Measurements from ENCODE around the gene DGKH.

DGKH gene

DNA sequence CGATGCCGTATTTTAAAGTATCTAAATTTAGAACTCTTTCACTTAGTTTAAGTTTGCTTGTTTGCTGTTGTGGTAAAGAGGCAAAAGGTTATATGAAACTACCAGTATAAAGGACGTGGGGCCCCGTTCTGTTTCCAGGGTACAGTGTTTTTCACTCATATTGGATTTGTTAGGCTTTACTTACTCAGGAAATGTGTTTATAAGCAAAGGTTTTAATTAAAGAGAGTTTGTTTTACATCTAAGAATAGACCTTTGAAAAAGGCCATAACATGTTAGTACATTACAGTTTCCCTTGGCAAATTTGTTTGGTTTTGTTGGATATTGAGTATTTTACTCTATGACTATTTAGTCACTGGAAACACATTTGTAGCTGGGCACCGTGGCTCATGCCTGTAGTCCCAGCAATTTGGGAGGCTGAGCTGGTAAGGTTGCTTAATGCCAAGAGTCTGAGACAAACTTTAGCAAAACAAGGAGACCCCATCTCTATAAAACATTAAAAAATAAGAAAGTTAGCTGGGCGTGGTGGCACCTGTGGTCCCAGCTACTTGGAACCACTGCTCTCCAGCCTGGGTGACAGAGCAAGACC lies 7.1 kb downstream of the DGKH start:
- TF ChIP-seq SPI1 (IDR thresholded peaks at IDR 0.05; ENCODE audit: low read depth, low read length) (no peak), POLR2AphosphoS5 (IDR thresholded peaks at IDR 0.05; ENCODE audit: low read depth, low read length) (no peak), POU2F2 (IDR thresholded peaks at IDR 0.05; ENCODE audit: low read depth, low read length) (no peak), TAF1 (IDR thresholded peaks at IDR 0.05; ENCODE audit: low read depth, low read length) (no peak), PAX5 (IDR thresholded peaks at IDR 0.05; ENCODE audit: insufficient read depth, low read length, severe bottlenecking) (no peak), POLR2A (IDR thresholded peaks at IDR 0.05; ENCODE audit: low read depth, low read length) (no peak)
- DNase-seq (ENCODE audit: insufficient read length, low spot score), result no peak
- FAIRE-seq, result peak; percentile 58

DNA sequence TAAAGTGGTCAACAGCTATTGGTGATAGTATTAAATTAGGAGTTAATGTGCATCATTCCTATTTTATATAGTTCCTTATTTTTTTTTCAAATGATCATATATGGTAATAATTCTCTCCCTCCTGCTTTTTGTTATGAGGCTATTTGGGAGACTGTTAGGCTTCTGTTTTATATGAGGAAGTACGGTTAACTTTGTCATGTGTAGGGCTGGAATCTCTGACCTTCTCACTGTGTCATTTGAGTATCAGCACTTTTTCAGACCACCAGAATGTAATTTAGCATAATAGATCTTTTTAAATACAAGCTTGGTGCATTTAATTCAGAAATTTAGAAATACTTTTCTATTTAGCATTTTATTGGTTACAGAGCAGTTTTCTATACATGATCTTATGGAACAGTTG lies 7.7 kb downstream of the DGKH start:
- DNase-seq (ENCODE audit: insufficient read length, low spot score) (no peak), FAIRE-seq (no peak)
- TF ChIP-seq PAX5 (IDR thresholded peaks at IDR 0.05; ENCODE audit: insufficient read depth, low read length, severe bottlenecking) (no peak), POLR2A (IDR thresholded peaks at IDR 0.05; ENCODE audit: low read depth, low read length) (no peak), SPI1 (IDR thresholded peaks at IDR 0.05; ENCODE audit: low read depth, low read length) (no peak), POLR2AphosphoS5 (IDR thresholded peaks at IDR 0.05; ENCODE audit: low read depth, low read length) (no peak), POU2F2 (IDR thresholded peaks at IDR 0.05; ENCODE audit: low read depth, low read length) (no peak), TAF1 (IDR thresholded peaks at IDR 0.05; ENCODE audit: low read depth, low read length) (no peak)

DNA sequence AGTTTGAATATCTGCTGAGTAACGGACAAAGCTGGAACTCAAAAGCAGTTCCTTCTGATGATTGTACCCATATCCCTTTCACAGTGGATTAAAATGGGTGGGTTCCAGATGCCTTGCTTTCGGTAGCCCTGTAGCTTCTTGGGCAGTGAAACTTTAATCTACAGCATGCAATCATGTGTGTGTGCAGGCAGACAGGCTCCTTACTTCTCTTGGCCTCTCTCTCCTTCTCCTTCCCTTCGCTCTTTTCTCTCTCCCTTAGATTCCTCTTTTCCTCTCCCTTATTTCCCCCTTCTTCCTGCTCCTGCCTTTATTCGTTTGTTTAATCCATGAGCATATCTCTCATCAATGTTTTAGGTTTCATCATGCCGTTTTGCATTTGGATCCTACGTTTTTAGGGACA lies 8.1 kb downstream of the DGKH start:
- no peak for DNase-seq (ENCODE audit: insufficient read length, low spot score)
- TF ChIP-seq POLR2AphosphoS5 (IDR thresholded peaks at IDR 0.05; ENCODE audit: low read depth, low read length), result no peak
- no peak for TF ChIP-seq TAF1 (IDR thresholded peaks at IDR 0.05; ENCODE audit: low read depth, low read length)
- no peak for TF ChIP-seq SPI1 (IDR thresholded peaks at IDR 0.05; ENCODE audit: low read depth, low read length)
- no peak for TF ChIP-seq PAX5 (IDR thresholded peaks at IDR 0.05; ENCODE audit: insufficient read depth, low read length, severe bottlenecking)
- TF ChIP-seq POU2F2 (IDR thresholded peaks at IDR 0.05; ENCODE audit: low read depth, low read length), result no peak
- TF ChIP-seq POLR2A (IDR thresholded peaks at IDR 0.05; ENCODE audit: low read depth, low read length), result no peak
- FAIRE-seq, result no peak

DNA sequence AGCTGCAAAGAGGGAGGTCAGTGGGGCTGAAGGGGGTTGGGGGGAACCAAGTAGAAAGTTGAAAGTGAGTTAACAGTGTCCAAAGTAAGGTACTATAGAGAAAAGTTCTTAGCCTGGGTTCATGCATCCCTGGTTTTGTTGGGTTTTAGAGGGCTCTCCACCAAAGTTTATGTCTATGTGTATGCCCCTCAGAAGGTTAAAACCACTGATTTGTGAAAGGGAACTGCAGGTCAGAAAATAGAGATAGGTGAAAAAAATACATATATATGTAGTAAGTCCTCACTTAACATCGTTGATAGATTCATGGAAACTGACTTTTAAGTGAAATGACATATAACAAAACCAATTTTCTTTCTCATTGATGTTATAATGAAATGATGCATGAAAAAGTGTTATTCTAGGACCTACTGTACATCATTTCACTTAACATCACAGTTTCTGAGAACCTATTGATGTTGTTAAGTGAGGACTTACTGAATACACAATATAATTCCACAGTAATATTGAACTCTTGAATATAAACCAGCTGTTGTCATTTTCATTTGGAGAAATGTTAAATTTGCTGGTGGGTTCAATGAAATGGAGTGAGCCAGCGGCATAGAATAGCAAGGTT lies 9.6 kb downstream of the DGKH start:
- FAIRE-seq (no peak), DNase-seq (ENCODE audit: insufficient read length, low spot score) (no peak)
- no peak for TF ChIP-seq SPI1 (IDR thresholded peaks at IDR 0.05; ENCODE audit: low read depth, low read length)
- TF ChIP-seq POLR2AphosphoS5 (IDR thresholded peaks at IDR 0.05; ENCODE audit: low read depth, low read length), result no peak
- no peak for TF ChIP-seq POU2F2 (IDR thresholded peaks at IDR 0.05; ENCODE audit: low read depth, low read length)
- no peak for TF ChIP-seq POLR2A (IDR thresholded peaks at IDR 0.05; ENCODE audit: low read depth, low read length)
- TF ChIP-seq PAX5 (IDR thresholded peaks at IDR 0.05; ENCODE audit: insufficient read depth, low read length, severe bottlenecking), result no peak
- TF ChIP-seq TAF1 (IDR thresholded peaks at IDR 0.05; ENCODE audit: low read depth, low read length), result no peak

DNA sequence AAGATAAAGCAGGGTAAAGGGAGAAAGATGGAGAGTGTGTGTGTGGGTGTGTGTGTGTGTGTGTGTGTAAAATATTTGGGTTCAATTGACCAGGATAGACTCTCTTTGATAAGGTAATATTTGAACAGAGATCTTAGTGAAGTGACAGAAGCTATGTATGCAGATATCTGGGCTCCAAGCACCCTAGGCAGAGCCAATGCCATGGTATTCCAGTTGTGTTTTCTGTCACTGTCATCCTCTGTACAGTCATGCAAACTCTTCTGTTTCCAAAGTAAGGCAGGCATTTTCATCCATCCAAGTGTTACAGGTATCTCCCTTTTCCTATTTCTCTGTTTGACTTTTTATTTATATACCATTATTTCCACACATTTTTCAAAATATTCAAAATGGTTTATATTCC lies 13.5 kb downstream of the DGKH start:
- TF ChIP-seq SPI1 (IDR thresholded peaks at IDR 0.05; ENCODE audit: low read depth, low read length), result no peak
- TF ChIP-seq TAF1 (IDR thresholded peaks at IDR 0.05; ENCODE audit: low read depth, low read length), result no peak
- no peak for FAIRE-seq

DNA sequence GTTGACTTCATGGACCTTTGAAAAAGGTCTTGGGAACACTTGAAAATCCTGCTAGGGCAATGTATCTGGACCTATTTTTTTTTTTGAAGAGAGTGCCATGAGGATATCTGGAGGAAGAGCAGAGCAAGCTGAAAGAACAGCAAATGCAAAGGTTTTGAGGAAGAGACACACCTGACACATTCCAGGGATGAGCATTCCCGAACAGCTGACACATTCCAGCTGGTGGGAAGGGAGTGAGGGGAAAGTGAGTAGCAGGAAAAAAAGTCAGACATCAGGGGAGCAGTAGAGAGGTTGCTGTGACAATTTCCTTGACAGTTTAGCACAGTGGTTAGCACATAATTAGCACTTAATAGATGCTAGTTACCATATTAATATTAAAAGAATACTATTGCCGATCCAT lies 14.7 kb downstream of the DGKH start:
- TF ChIP-seq POLR2A (IDR thresholded peaks at IDR 0.05; ENCODE audit: low read depth, low read length) (no peak), PAX5 (IDR thresholded peaks at IDR 0.05; ENCODE audit: insufficient read depth, low read length, severe bottlenecking) (no peak), TAF1 (IDR thresholded peaks at IDR 0.05; ENCODE audit: low read depth, low read length) (no peak), POLR2AphosphoS5 (IDR thresholded peaks at IDR 0.05; ENCODE audit: low read depth, low read length) (no peak), SPI1 (IDR thresholded peaks at IDR 0.05; ENCODE audit: low read depth, low read length) (no peak), POU2F2 (IDR thresholded peaks at IDR 0.05; ENCODE audit: low read depth, low read length) (no peak)
- no peak for DNase-seq (ENCODE audit: insufficient read length, low spot score)
- no peak for FAIRE-seq

More for the DNA sequence above, 13.5 kb downstream of the DGKH start:
- DNase-seq (ENCODE audit: insufficient read length, low spot score), result no peak

DNA sequence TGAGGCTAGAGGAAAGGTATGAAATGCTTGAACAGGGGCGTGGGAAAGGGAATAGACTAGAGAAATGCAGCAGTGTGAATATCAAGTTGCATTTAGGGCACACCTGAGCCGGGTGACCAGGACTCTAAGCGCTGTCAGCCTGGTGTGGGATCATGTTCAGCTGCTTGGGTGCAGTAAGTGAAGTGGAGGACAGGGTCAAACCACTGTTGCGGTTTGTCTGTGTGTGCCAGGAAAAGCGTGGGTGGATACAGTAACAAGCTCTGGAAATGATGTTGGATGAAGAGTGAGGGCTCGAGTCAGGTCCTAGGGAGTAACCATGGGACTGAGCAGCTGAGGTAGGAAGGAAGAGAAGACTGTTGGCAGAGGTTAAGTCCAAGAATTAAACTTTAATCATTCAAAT lies 15.8 kb downstream of the DGKH start:
- TF ChIP-seq POLR2A (IDR thresholded peaks at IDR 0.05; ENCODE audit: low read depth, low read length) (no peak), TAF1 (IDR thresholded peaks at IDR 0.05; ENCODE audit: low read depth, low read length) (no peak), PAX5 (IDR thresholded peaks at IDR 0.05; ENCODE audit: insufficient read depth, low read length, severe bottlenecking) (no peak), POU2F2 (IDR thresholded peaks at IDR 0.05; ENCODE audit: low read depth, low read length) (no peak), POLR2AphosphoS5 (IDR thresholded peaks at IDR 0.05; ENCODE audit: low read depth, low read length) (no peak), SPI1 (IDR thresholded peaks at IDR 0.05; ENCODE audit: low read depth, low read length) (no peak)
- DNase-seq (ENCODE audit: insufficient read length, low spot score), result no peak
- FAIRE-seq, result no peak

DNA sequence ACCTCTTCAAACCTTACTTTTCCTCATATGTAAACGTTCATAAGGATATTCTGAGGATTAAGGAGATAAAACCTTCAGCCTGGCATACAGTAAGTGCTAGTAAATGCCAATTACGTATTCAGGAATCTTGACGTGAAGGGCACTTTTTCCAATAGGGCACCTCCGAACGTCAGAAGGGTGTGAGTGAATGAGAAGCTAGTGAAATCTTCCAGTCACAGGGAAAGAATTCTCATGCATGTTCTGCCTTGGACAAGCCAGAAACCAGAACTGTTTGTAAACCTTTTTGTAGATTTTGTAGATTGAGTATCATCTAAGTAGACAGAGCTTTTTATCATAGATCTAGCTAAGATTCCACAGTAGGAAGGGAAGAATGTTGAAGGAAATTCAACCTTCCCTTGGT lies 16.5 kb downstream of the DGKH start:
- no peak for DNase-seq (ENCODE audit: insufficient read length, low spot score)
- no peak for FAIRE-seq
- no peak for TF ChIP-seq POLR2A (IDR thresholded peaks at IDR 0.05; ENCODE audit: low read depth, low read length)
- no peak for TF ChIP-seq PAX5 (IDR thresholded peaks at IDR 0.05; ENCODE audit: insufficient read depth, low read length, severe bottlenecking)

DNA sequence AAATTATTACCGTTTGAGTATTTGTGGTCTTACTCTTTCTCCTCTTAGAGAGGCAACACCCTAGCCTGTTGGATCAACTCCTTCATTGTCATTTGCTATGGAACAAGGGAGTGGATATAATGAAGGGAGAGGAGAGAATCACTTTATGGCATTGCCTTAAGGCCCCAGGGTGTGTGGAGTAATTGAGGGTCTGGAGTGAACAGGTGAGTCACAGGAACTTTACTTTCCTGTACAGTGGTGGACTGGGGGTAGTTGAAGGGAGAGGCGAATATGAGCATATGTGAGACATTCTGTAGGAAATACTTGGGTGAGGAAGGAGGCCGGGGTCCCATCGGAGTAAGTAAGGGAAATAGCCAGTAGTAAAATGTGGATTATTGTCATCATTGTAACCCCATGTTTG lies 17.0 kb downstream of the DGKH start:
- DNase-seq (ENCODE audit: insufficient read length, low spot score), result no peak
- FAIRE-seq, result no peak
- TF ChIP-seq POLR2A (IDR thresholded peaks at IDR 0.05; ENCODE audit: low read depth, low read length) (no peak), POU2F2 (IDR thresholded peaks at IDR 0.05; ENCODE audit: low read depth, low read length) (no peak), TAF1 (IDR thresholded peaks at IDR 0.05; ENCODE audit: low read depth, low read length) (no peak), POLR2AphosphoS5 (IDR thresholded peaks at IDR 0.05; ENCODE audit: low read depth, low read length) (no peak), SPI1 (IDR thresholded peaks at IDR 0.05; ENCODE audit: low read depth, low read length) (no peak), PAX5 (IDR thresholded peaks at IDR 0.05; ENCODE audit: insufficient read depth, low read length, severe bottlenecking) (no peak)

DNA sequence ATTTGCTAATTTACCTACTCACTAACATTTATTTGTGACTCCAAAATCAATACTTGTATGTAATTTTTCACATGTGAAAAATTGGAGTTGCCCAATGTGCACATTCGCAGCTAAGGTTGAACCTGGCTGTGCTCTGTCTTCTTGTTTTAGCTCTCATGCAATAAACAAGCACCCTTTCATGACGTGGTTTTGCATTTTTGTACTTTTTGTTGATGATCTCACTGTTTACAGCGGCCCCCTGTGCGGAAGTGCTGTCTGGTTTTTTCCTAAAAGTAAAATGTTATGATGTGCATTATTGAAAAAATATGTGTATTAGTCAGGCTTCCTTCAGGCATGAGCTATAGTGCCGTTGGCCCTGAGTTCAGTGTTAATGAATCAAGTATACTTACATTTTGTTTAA lies 18.1 kb downstream of the DGKH start:
- DNase-seq (ENCODE audit: insufficient read length, low spot score) (no peak), FAIRE-seq (no peak)
- TF ChIP-seq PAX5 (IDR thresholded peaks at IDR 0.05; ENCODE audit: insufficient read depth, low read length, severe bottlenecking) (no peak), POU2F2 (IDR thresholded peaks at IDR 0.05; ENCODE audit: low read depth, low read length) (no peak), TAF1 (IDR thresholded peaks at IDR 0.05; ENCODE audit: low read depth, low read length) (no peak), POLR2A (IDR thresholded peaks at IDR 0.05; ENCODE audit: low read depth, low read length) (no peak), POLR2AphosphoS5 (IDR thresholded peaks at IDR 0.05; ENCODE audit: low read depth, low read length) (no peak), SPI1 (IDR thresholded peaks at IDR 0.05; ENCODE audit: low read depth, low read length) (no peak)
